AG09319 (cell line): Measurements from ENCODE around the gene CCNT1.
"Not testable (repeated sequence)": the region's sequence is repeated elsewhere in the genome, so short reads cannot be mapped to it uniquely, and the experiment has no call there.

Experiments
- DNase-seq: peaks from one replicate; pipeline ENCODE4 v3.0.0-alpha.2; 2010; ENCODE audit warnings: low read depth; ENCODE audit errors: extremely low read depth
- TF ChIP-seq, protein P1 (sequence below): IDR thresholded peaks from 2 replicates; pipeline ENCODE4 v1.5.1; 2011; ENCODE audit warnings: low read depth, mild to moderate bottlenecking, inconsistent platforms, low read length, moderate library complexity

CCNT1 gene

GRCh38 chr12:48651681-48652080, 64.8 kb downstream of the CCNT1 start:
- TF ChIP-seq, protein P1, sequence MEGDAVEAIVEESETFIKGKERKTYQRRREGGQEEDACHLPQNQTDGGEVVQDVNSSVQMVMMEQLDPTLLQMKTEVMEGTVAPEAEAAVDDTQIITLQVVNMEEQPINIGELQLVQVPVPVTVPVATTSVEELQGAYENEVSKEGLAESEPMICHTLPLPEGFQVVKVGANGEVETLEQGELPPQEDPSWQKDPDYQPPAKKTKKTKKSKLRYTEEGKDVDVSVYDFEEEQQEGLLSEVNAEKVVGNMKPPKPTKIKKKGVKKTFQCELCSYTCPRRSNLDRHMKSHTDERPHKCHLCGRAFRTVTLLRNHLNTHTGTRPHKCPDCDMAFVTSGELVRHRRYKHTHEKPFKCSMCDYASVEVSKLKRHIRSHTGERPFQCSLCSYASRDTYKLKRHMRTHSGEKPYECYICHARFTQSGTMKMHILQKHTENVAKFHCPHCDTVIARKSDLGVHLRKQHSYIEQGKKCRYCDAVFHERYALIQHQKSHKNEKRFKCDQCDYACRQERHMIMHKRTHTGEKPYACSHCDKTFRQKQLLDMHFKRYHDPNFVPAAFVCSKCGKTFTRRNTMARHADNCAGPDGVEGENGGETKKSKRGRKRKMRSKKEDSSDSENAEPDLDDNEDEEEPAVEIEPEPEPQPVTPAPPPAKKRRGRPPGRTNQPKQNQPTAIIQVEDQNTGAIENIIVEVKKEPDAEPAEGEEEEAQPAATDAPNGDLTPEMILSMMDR: no peak
- no peak for DNase-seq

- not testable (repeated sequence) for DNase-seq
Observed at GRCh38 chr12:48645354-48645753, 71.2 kb downstream of the CCNT1 start.

GRCh38 chr12:48643011-48643410, 73.5 kb downstream of the CCNT1 start:
- DNase-seq: no peak

DNA sequence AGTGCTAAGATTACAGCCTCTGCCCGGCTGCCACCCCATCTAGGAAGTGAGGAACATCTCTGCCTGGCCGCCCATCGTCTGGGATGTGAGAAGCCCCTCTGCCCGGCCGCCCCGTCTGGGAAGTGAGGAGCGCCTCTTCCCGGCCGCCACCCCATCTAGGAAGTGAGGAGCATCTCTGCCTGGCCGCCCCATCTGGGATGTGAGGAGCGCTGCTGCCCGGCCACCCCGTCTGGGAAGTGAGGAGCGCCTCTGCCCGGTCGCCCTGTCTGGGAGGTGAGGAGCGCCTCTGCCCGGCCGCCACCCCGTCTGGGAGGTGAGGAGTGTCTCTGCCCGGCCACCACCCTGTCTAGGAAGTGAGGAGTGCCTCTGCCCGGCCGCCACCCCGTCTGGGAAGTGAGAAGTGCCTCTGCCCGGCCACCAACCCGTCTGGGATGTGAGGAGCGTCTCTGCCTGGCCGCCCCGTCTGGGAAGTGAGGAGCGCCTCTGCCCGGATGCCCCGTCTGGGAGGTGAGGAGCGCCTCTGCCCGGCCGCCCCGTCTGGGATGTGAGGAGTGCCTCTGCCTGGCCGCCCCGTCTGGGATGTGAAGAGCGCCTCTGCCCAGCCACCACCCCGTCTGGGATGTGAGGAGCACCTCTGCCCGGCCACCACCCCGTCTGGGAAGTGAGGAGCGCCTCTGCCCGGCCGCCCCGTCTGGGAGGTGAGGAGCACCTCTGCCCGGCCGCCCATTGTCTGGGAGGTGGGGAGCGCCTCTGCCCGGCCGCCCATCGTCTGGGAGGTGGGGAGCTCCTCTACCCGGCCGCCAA, 74.6 kb downstream of the CCNT1 start:
- DNase-seq: not testable (repeated sequence)

More at GRCh38 chr12:48643011-48643410, 73.5 kb downstream of the CCNT1 start:
- TF ChIP-seq, protein P1: no peak

GRCh38 chr12:48640854-48641253, 75.7 kb downstream of the CCNT1 start:
- DNase-seq: no peak
- TF ChIP-seq, protein P1: no peak

GRCh38 chr12:48640428-48640827, 76.1 kb downstream of the CCNT1 start:
- TF ChIP-seq, protein P1: no peak
- DNase-seq: no peak
